Caco-2 (cell line): ENCODE data around the gene SBNO2. TPM values are rescaled to one million over a fixed set of nuclear protein-coding genes. Genes with fewer than 3 reads are reported as not detected.

ENCODE experiments used
- BruUV-seq: library from RNA; stranded (reverse); fragments of 400-500 nt; replicated peaks from 2 replicates; lab custom pipeline; 2021; lab: Mats Ljungman, UMichigan
- CTCF ChIA-PET: fragments of 300-600 bp; sonication (Branson Sonifier 250); formaldehyde crosslinking; loops from one replicate; lab custom pipeline; 2022; ENCODE audit warnings: antibody characterized with exemption; lab: Charles Lee
- POLR2A ChIA-PET: fragments of 300-600 bp; sonication (Branson Sonifier 250); formaldehyde crosslinking; loops from one replicate; lab custom pipeline; 2022; ENCODE audit warnings: antibody characterized with exemption; lab: Charles Lee
- DNase-seq, 2 experiments: peaks; one replicate each; pipeline versions ENCODE4 v3.0.0 to v3.0.0-alpha.2; 2020 to 2022
- H3K27me3 ChIP-seq: replicated peaks from 2 replicates; pipeline ENCODE4 v1.6.0; 2011; ENCODE audit warnings: low read length; ENCODE audit not compliant: control insufficient read depth, insufficient read depth
- H3K36me3 ChIP-seq: 2 replicates; pipeline ENCODE4 v1.5.1; 2011; ENCODE audit warnings: low read length; ENCODE audit not compliant: control insufficient read depth, insufficient read depth
- H3K4me1 ChIP-seq: fragments of 250-450 bp; sonication (Bioruptor Pico); 2 replicates; pipeline ENCODE4 v1.5.1; 2020; ENCODE audit warnings: mild to moderate bottlenecking
- H3K4me3 ChIP-seq: 2 replicates; pipeline ENCODE4 v1.5.1; 2011; ENCODE audit warnings: low read depth, mild to moderate bottlenecking, control low read depth, low read length
- H3K9me3 ChIP-seq: fragments of 250-450 bp; sonication (Bioruptor Pico); 2 replicates; pipeline ENCODE4 v1.5.1; 2020; ENCODE audit warnings: mild to moderate bottlenecking, moderate library complexity
- H3K27ac Mint-ChIP-seq: one replicate; pipeline ENCODE4 v1.8.0; 2022; ENCODE audit warnings: mixed read lengths; ENCODE audit not compliant: unreplicated experiment
- H3K27me3 Mint-ChIP-seq: one replicate; pipeline ENCODE4 v1.8.0; 2022; ENCODE audit warnings: mixed read lengths; ENCODE audit not compliant: insufficient read depth, unreplicated experiment
- H3K36me3 Mint-ChIP-seq: one replicate; pipeline ENCODE4 v1.8.0; 2022; ENCODE audit warnings: mild to moderate bottlenecking, mixed read lengths; ENCODE audit not compliant: insufficient read depth, unreplicated experiment
- H3K4me1 Mint-ChIP-seq: one replicate; pipeline ENCODE4 v1.8.0; 2022; ENCODE audit warnings: low read depth, mixed read lengths; ENCODE audit not compliant: unreplicated experiment
- H3K4me3 Mint-ChIP-seq: one replicate; pipeline ENCODE4 v1.8.0; 2022; ENCODE audit warnings: mild to moderate bottlenecking, moderate library complexity, mixed read lengths; ENCODE audit not compliant: unreplicated experiment
- H3K9me3 Mint-ChIP-seq: one replicate; pipeline ENCODE4 v1.8.0; 2022; ENCODE audit warnings: mixed read lengths; ENCODE audit not compliant: unreplicated experiment
- CTCF ChIP-seq, 2 experiments: fragments of 200-600 bp in 1 of 2; IDR thresholded peaks; 1 replicate in 1 of 2; 2 replicates in 1 of 2; pipeline versions ENCODE4 v1.5.1 to v1.8.0; 2011 to 2022; ENCODE audit warnings: antibody characterized with exemption in 1 of 2, control low read depth in 1 of 2, inconsistent platforms in 1 of 2, low read depth in 1 of 2, low read length in 1 of 2, mild to moderate bottlenecking in 1 of 2, moderate library complexity in 1 of 2; ENCODE audit not compliant: insufficient read depth in 1 of 2, severe bottlenecking in 1 of 2, unreplicated experiment in 1 of 2
- intact Hi-C: fragments of 100-400 bp; cut with micrococcal nuclease; formaldehyde crosslinking; loops from one replicate; pipeline ENCODE4 v1.10.0; 2022; ENCODE audit not compliant: unreplicated experiment
- total RNA-seq: library from RNA; stranded (reverse); gene quantifications from 2 replicates; pipeline ENCODE4 v1.2.3, GENCODE V29; 2022

Gene SBNO2
- total RNA-seq, 1 experiment from 2014 or later: 41.2 TPM

GRCh38 chr19:1111641-1112267 lies 62.3 kb downstream of the SBNO2 start:
- no peak for TF ChIP-seq CTCF (IDR thresholded peaks at IDR 0.05; ENCODE audit: insufficient read depth in 1 of 2, low read depth in 1 of 2, low read length in 1 of 2, severe bottlenecking in 1 of 2, unreplicated experiment in 1 of 2)
- no peaks in the 10 kb centered on the region for H3K9me3 ChIP-seq
- no TSS peak for BruUV-seq
- no peak overlapping the region for H3K4me3 Mint-ChIP-seq
- no peak for DNase-seq
- H3K27me3 ChIP-seq: no peaks in the 10 kb centered on the region
- no peaks in the 10 kb centered on the region for H3K4me1 Mint-ChIP-seq
- no peak overlapping the region for H3K27ac Mint-ChIP-seq
- H3K36me3 ChIP-seq: peaks cover 1% of the 10 kb centered on the region
- POLR2A ChIA-PET: no interaction called here
- intact Hi-C loops: loop anchor here (5.0 kb wide), 1 partner anchor 81 kb away; no protein-coding TSS in a partner anchor
- CTCF ChIA-PET: interaction anchor here (0.6 kb wide), 1 partner anchor 150 kb away, joined by 4 read pairs; no protein-coding TSS in a partner anchor
- H3K36me3 Mint-ChIP-seq: peaks cover 54% of the 10 kb centered on the region
- peaks cover 5% of the 10 kb centered on the region; the same call in 1 of the 2 replicates for H3K4me1 ChIP-seq
- no peaks in the 10 kb centered on the region for H3K9me3 Mint-ChIP-seq
- H3K27me3 Mint-ChIP-seq: no peaks in the 10 kb centered on the region
- H3K4me3 ChIP-seq: no peak overlapping the region

- peaks cover 5% of the 10 kb centered on the region; the same call in 1 of the 2 replicates for H3K4me1 ChIP-seq
- H3K27me3 ChIP-seq: no peaks in the 10 kb centered on the region
- no TSS peak for BruUV-seq
- no peak for DNase-seq
- ChIA-PET POLR2A (interaction anchor here (0.5 kb wide), 1 partner anchor 136 kb away, joined by 3 read pairs; no protein-coding TSS in a partner anchor), CTCF (no interaction called here)
- Mint-ChIP-seq H3K4me3 (no peak overlapping the region), H3K4me1 (no peaks in the 10 kb centered on the region), H3K27ac (no peak overlapping the region), H3K36me3 (peaks cover 60% of the 10 kb centered on the region), H3K27me3 (no peaks in the 10 kb centered on the region), H3K9me3 (no peaks in the 10 kb centered on the region)
- H3K36me3 ChIP-seq: peaks cover 1% of the 10 kb centered on the region
- intact Hi-C loops: loop anchor here (5.0 kb wide), 1 partner anchor 81 kb away; no protein-coding TSS in a partner anchor
- H3K4me3 ChIP-seq: no peak overlapping the region
- no peaks in the 10 kb centered on the region for H3K9me3 ChIP-seq
- TF ChIP-seq CTCF (IDR thresholded peaks at IDR 0.05; ENCODE audit: insufficient read depth in 1 of 2, low read depth in 1 of 2, low read length in 1 of 2, severe bottlenecking in 1 of 2, unreplicated experiment in 1 of 2): no peak
Measured at GRCh38 chr19:1110809-1111640, 63.0 kb downstream of the SBNO2 start.
